PC-3 (cell line): ENCODE results near the gene WDR11. TPM values are rescaled to one million over a fixed set of nuclear protein-coding genes. Genes with fewer than 3 reads are reported as not detected.

Experiments used
- ATAC-seq: fragments of 200-7000 bp; cut with Tn5 transposase; 2 replicates; pipeline ENCODE4 v1.9.1; 2020; ENCODE audit warnings: mild to moderate bottlenecking, moderate library complexity
- BruUV-seq: library from RNA; stranded (reverse); fragments of 400-500 nt; replicated peaks from 2 replicates; lab custom pipeline; 2021; lab: Mats Ljungman, UMichigan
- CTCF ChIA-PET: fragments of 300-600 bp; sonication (Branson Sonifier 250); formaldehyde crosslinking; loops from one replicate; lab custom pipeline; 2022; ENCODE audit warnings: antibody characterized with exemption; lab: Charles Lee
- POLR2A ChIA-PET: fragments of 300-600 bp; sonication (Branson Sonifier 250); formaldehyde crosslinking; loops from one replicate; lab custom pipeline; 2022; ENCODE audit warnings: antibody characterized with exemption; ENCODE audit not compliant: unreplicated experiment; lab: Charles Lee
- DNase-seq: peaks from one replicate; pipeline ENCODE4 v3.0.0-alpha.2; 2015
- H2AFZ ChIP-seq: fragments of 300-600 bp; sonication (generic); 2 replicates; pipeline ENCODE4 v1.6.0; 2016; ENCODE audit warnings: antibody characterized with exemption, low read length
- H3F3A ChIP-seq: fragments of 300-600 bp; sonication (generic); one replicate; pipeline ENCODE4 v1.6.0; 2017; ENCODE audit warnings: antibody characterized with exemption, low read length, control low read depth, mild to moderate bottlenecking; ENCODE audit not compliant: unreplicated experiment
- H3K27ac ChIP-seq: fragments of 300-600 bp; sonication (generic); 2 replicates; pipeline ENCODE4 v1.5.1; 2016; ENCODE audit warnings: mild to moderate bottlenecking, low read length
- H3K27me3 ChIP-seq: fragments of 300-600 bp; sonication (generic); 2 replicates; pipeline ENCODE4 v1.6.1; 2016; ENCODE audit warnings: low read length, mixed read lengths
- H3K36me3 ChIP-seq: fragments of 300-600 bp; sonication (generic); 2 replicates; pipeline ENCODE4 v1.6.1; 2016; ENCODE audit warnings: low read depth, mixed run types, low read length, mixed read lengths
- H3K4me1 ChIP-seq: fragments of 300-600 bp; sonication (generic); 2 replicates; pipeline ENCODE4 v1.5.1; 2016; ENCODE audit warnings: low read length; ENCODE audit not compliant: insufficient read depth
- H3K4me2 ChIP-seq: fragments of 300-600 bp; sonication (generic); 2 replicates; pipeline ENCODE4 v1.6.0; 2016; ENCODE audit warnings: low read length
- H3K4me3 ChIP-seq: fragments of 300-600 bp; sonication (generic); 2 replicates; pipeline ENCODE4 v1.5.1; 2016; ENCODE audit warnings: mild to moderate bottlenecking, low read length, mixed read lengths
- H3K79me2 ChIP-seq: fragments of 300-600 bp; sonication (generic); 2 replicates; pipeline ENCODE4 v1.6.1; 2017; ENCODE audit warnings: low read length, mixed read lengths
- H3K9ac ChIP-seq: fragments of 300-600 bp; sonication (generic); 2 replicates; pipeline ENCODE4 v1.6.0; 2016; ENCODE audit warnings: mild to moderate bottlenecking, low read length
- H3K9me2 ChIP-seq: fragments of 300-600 bp; sonication (generic); replicated peaks from 2 replicates; pipeline ENCODE4 v1.6.1; 2016; ENCODE audit warnings: mixed run types, low read length, mixed read lengths
- H3K9me3 ChIP-seq: fragments of 300-600 bp; sonication (generic); 2 replicates; pipeline ENCODE4 v1.6.1; 2016; ENCODE audit warnings: low read length, mixed read lengths
- H4K20me1 ChIP-seq: fragments of 300-600 bp; sonication (generic); 2 replicates; pipeline ENCODE4 v1.6.1; 2016; ENCODE audit warnings: low read length, mixed read lengths
- CTCF ChIP-seq: fragments of 300-600 bp; sonication (generic); conservative IDR thresholded peaks from 2 replicates; pipeline ENCODE4 v1.5.1; 2017; ENCODE audit warnings: antibody characterized with exemption, low read depth, mild to moderate bottlenecking, low read length
- EZH2 ChIP-seq: fragments of 300-600 bp; sonication (generic); IDR thresholded peaks from one replicate; pipeline ENCODE4 v1.6.1; 2017; ENCODE audit warnings: antibody characterized with exemption, mild to moderate bottlenecking, low read length; ENCODE audit not compliant: unreplicated experiment
- EZH2phosphoT487 ChIP-seq: fragments of 300-600 bp; sonication (generic); IDR thresholded peaks from 2 replicates; pipeline ENCODE4 v1.6.1; 2018; ENCODE audit warnings: mild to moderate bottlenecking, antibody characterized with exemption, low read length, borderline replicate concordance
- intact Hi-C: fragments of 100-400 bp; cut with micrococcal nuclease; formaldehyde crosslinking; loops from 2 replicates; pipeline ENCODE4 v1.9.0; 2023
- total RNA-seq: library from RNA; depleted of rRNA; stranded (reverse); fragments of >200 nt; gene quantifications from 2 replicates; pipeline ENCODE4 v1.2.3, GENCODE V29; 2014

WDR11 gene
- total RNA-seq, 1 experiment from 2014 or later, result 37.5 TPM

GRCh38 chr10:120838941-120839340 lies 12.2 kb upstream of the WDR11 start:
- Histone ChIP-seq H3K27me3 (no peaks in the 10 kb centered on the region), H4K20me1 (no peaks in the 10 kb centered on the region), H3K9ac (peak overlapping the region; percentile 36; the same call in 1 of the 2 replicates), H2AFZ (peak overlapping the region; percentile 44), H3K4me1 (peaks cover 43% of the 10 kb centered on the region), H3K27ac (peak overlapping the region; percentile 82), H3F3A (no peaks in the 10 kb centered on the region), H3K9me3 (no peaks in the 10 kb centered on the region), H3K4me2 (peak overlapping the region; percentile 58), H3K79me2 (no peaks in the 10 kb centered on the region), H3K36me3 (no peaks in the 10 kb centered on the region), H3K4me3 (no peak overlapping the region), H3K9me2 (no peaks in the 10 kb centered on the region)
- CTCF ChIA-PET, result interaction anchor here (0.7 kb wide), 1 partner anchor 617 kb away, joined by 3 read pairs; no protein-coding TSS in a partner anchor
- TF ChIP-seq EZH2phosphoT487 (no peak), EZH2 (no peak), CTCF (no peak)
- no TSS peak for BruUV-seq
- ATAC-seq, result peak; percentile 51
- intact Hi-C loops, result no loop called here
- DNase-seq, result peak; percentile 59
- POLR2A ChIA-PET, result no interaction called here

DNA sequence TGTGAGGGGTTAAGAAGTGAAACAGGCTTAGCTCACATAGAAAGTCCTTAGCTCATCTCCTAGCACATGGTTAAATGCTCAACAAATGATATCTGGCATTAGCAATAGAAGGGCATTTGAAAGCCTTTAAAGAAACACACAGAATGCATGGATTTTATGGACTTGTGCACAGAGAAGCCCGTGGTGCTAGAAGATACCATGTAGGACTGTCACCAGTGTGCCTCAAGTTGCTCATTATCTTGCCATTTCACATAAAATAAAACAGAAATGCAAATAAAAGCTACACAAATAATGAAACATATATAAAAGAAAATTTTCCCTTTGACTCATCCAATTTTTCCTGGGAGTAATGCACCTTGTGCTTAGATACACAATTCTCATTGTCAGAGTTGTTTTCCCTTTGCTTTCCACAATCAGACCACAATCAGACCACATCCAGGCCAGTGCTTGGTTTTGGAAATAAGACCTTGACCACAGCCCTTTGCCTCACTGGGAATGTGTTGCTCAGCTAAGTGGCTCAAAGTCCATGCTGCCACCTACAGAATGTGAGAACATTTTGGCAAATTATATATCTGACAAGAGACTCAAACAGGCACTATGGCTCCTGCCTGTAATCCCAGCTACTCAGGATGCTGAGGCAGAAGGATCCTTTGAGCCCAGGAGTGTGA lies 9.5 kb upstream of the WDR11 start:
- no peaks in the 10 kb centered on the region for H3K79me2 ChIP-seq
- H2AFZ ChIP-seq, result no peak overlapping the region
- intact Hi-C loops, result loop anchor here (1.0 to 5.0 kb wide), 4 partner anchors 109 to 419 kb away; no protein-coding TSS in a partner anchor
- H3F3A ChIP-seq, result no peaks in the 10 kb centered on the region
- H3K4me2 ChIP-seq, result peak overlapping the region; percentile 67
- H4K20me1 ChIP-seq, result no peaks in the 10 kb centered on the region
- DNase-seq, result peak; percentile 92
- H3K9ac ChIP-seq, result peak overlapping the region; percentile 64
- H3K9me3 ChIP-seq, result no peaks in the 10 kb centered on the region
- H3K27me3 ChIP-seq, result no peaks in the 10 kb centered on the region
- peak overlapping the region; percentile 19; the same call in 1 of the 2 replicates for H3K4me3 ChIP-seq
- POLR2A ChIA-PET, result no interaction called here
- ATAC-seq, result peak; percentile 82
- H3K9me2 ChIP-seq, result no peaks in the 10 kb centered on the region
- H3K36me3 ChIP-seq, result no peaks in the 10 kb centered on the region
- CTCF ChIA-PET, result interaction anchor here (0.6 to 0.8 kb wide), 3 partner anchors 17 to 114 kb away, joined by 3 read pairs; no protein-coding TSS in a partner anchor
- no TSS peak for BruUV-seq
- peak overlapping the region; percentile 96 for H3K27ac ChIP-seq
- TF ChIP-seq EZH2phosphoT487 (no peak), CTCF (peak; percentile 46; the same call in 1 of the 2 replicates)
- peaks cover 40% of the 10 kb centered on the region for H3K4me1 ChIP-seq

DNA sequence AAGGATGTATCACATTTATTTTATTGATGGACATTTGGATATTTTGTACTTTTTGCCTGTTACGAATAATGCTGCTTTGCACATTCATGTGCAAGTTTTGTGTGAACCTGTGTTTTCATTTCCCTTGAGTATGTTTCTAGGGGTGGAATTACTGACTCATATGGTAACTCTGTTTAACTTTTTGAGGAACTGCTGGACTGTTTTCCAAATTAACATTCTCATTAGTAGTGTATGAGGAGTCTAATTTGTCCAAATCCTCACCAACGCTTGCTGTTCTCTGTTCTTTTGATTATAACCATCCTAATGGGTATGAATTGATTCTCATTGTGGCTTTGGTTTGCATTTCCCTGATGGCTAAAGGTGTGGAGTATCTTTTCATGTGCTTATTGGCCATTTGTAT lies 3.2 kb downstream of the WDR11 start:
- BruUV-seq, result no TSS peak
- no peak overlapping the region for H3K4me2 ChIP-seq

More for the DNA sequence above, 3.2 kb downstream of the WDR11 start:
- H3K9ac ChIP-seq, result no peak overlapping the region
- ChIA-PET CTCF (no interaction called here), POLR2A (no interaction called here)
- DNase-seq (no peak), ATAC-seq (no peak)
- no peaks in the 10 kb centered on the region for H3K27me3 ChIP-seq
- no peak overlapping the region for H3K4me3 ChIP-seq
- no peak overlapping the region for H3K27ac ChIP-seq
- H4K20me1 ChIP-seq, result no peaks in the 10 kb centered on the region
- no peaks in the 10 kb centered on the region for H3F3A ChIP-seq
- peaks cover 16% of the 10 kb centered on the region for H3K4me1 ChIP-seq
- no peak for TF ChIP-seq CTCF
- TF ChIP-seq EZH2phosphoT487, result no peak
- no peak for TF ChIP-seq EZH2
- no peaks in the 10 kb centered on the region for H3K9me3 ChIP-seq
- no peaks in the 10 kb centered on the region for H3K9me2 ChIP-seq
- intact Hi-C loops, result no loop called here
- H2AFZ ChIP-seq, result no peak overlapping the region
- H3K79me2 ChIP-seq, result peaks cover 51% of the 10 kb centered on the region
- H3K36me3 ChIP-seq, result no peaks in the 10 kb centered on the region; the same call in none of the 2 replicates
